ENCODE data around the gene PIGW. TPM values are rescaled to one million over a fixed set of nuclear protein-coding genes. Genes with fewer than 3 reads are reported as not detected.

The PIGW gene
- total RNA-seq, 2 experiments from 2014 or later, result 3.3 to 3.4 TPM

- intact Hi-C loops (cut with DNase I, micrococcal nuclease), result loop anchor here in 1 of 2 experiments (10.0 kb wide), 1 partner anchor 650 kb away; no protein-coding TSS in a partner anchor
- no peak overlapping the region for H3K4me3 ChIP-seq (ENCODE audit: low read length)
- peaks cover 8% of the 10 kb centered on the region for H3K4me1 ChIP-seq (ENCODE audit: insufficient read depth, low read length)
- Mint-ChIP-seq H3K36me3 (ENCODE audit: low read depth) (peaks cover 82% of the 10 kb centered on the region), H3K4me3 (no peak overlapping the region), H3K27ac (no peak overlapping the region), H3K27me3 (no peaks in the 10 kb centered on the region), H3K4me1 (ENCODE audit: low read depth) (peaks cover 23% of the 10 kb centered on the region), H3K9me3 (no peaks in the 10 kb centered on the region)
- peaks cover 79% of the 10 kb centered on the region for H3K36me3 ChIP-seq (ENCODE audit: insufficient read depth, low read length)
- DNase-seq (no peak), ATAC-seq (ENCODE audit: poor library complexity) (no peak)
- H3K27ac ChIP-seq (ENCODE audit: low read depth in 1 of 2, low read length in 2 of 2), result no peak overlapping the region
- POLR2A ChIA-PET, result interaction anchor here (1.2 kb wide), 1 partner anchor 8 kb away, joined by 4 read pairs; the partner anchor contains the start of gene ZNHIT3
- no peaks in the 10 kb centered on the region for H3K27me3 ChIP-seq (ENCODE audit: control insufficient read depth in 1 of 2, insufficient read depth in 2 of 2, low read length in 2 of 2)
- no peaks in the 10 kb centered on the region for H3K9me3 ChIP-seq (ENCODE audit: control insufficient read depth in 1 of 2, insufficient read depth in 1 of 2, low read length in 2 of 2)
- TF ChIP-seq CTCF (IDR thresholded peaks at IDR 0.05), result no peak
- CTCF ChIA-PET, result interaction anchor here (0.7 to 1.0 kb wide), 3 partner anchors 12 to 40 kb away, joined by 3 to 4 read pairs (median 3); partner anchors contain the start of genes MYO19 and PIGW
Observed at GRCh38 chr17:36494674-36495073, 40.1 kb upstream of the PIGW start.

- H3K4me1 Mint-ChIP-seq (ENCODE audit: low read depth), result peaks cover 19% of the 10 kb centered on the region
- no peak overlapping the region for H3K27ac Mint-ChIP-seq
- intact Hi-C loops (cut with DNase I, micrococcal nuclease), result loop anchor here in 1 of 2 experiments (10.0 kb wide), 1 partner anchor 650 kb away; no protein-coding TSS in a partner anchor
- Histone ChIP-seq H3K9me3 (ENCODE audit: control insufficient read depth in 1 of 2, insufficient read depth in 1 of 2, low read length in 2 of 2) (no peaks in the 10 kb centered on the region), H3K4me3 (ENCODE audit: low read length) (no peak overlapping the region), H3K36me3 (ENCODE audit: insufficient read depth, low read length) (peaks cover 82% of the 10 kb centered on the region), H3K27me3 (ENCODE audit: control insufficient read depth in 1 of 2, insufficient read depth in 2 of 2, low read length in 2 of 2) (no peaks in the 10 kb centered on the region), H3K27ac (ENCODE audit: low read depth in 1 of 2, low read length in 2 of 2) (no peak overlapping the region), H3K4me1 (ENCODE audit: insufficient read depth, low read length) (peaks cover 8% of the 10 kb centered on the region)
- DNase-seq, result no peak
- ChIA-PET CTCF (interaction anchor here (0.7 to 1.0 kb wide), 3 partner anchors 12 to 40 kb away, joined by 3 to 4 read pairs (median 3); partner anchors contain the start of genes MYO19 and PIGW), POLR2A (interaction anchor here (1.2 kb wide), 1 partner anchor 9 kb away, joined by 4 read pairs; the partner anchor contains the start of gene ZNHIT3)
- no peaks in the 10 kb centered on the region for H3K9me3 Mint-ChIP-seq
- no peak for TF ChIP-seq CTCF (IDR thresholded peaks at IDR 0.05)
- no peak for ATAC-seq (ENCODE audit: poor library complexity)
- H3K27me3 Mint-ChIP-seq, result no peaks in the 10 kb centered on the region
- H3K36me3 Mint-ChIP-seq (ENCODE audit: low read depth), result peaks cover 78% of the 10 kb centered on the region
- no peak overlapping the region for H3K4me3 Mint-ChIP-seq
Observed at GRCh38 chr17:36495076-36495578, 39.7 kb upstream of the PIGW start.

- Histone ChIP-seq H3K36me3 (ENCODE audit: insufficient read depth, low read length) (peaks cover 80% of the 10 kb centered on the region), H3K9me3 (ENCODE audit: control insufficient read depth in 1 of 2, insufficient read depth in 1 of 2, low read length in 2 of 2) (no peaks in the 10 kb centered on the region), H3K4me1 (ENCODE audit: insufficient read depth, low read length) (peaks cover 2% of the 10 kb centered on the region), H3K27ac (ENCODE audit: low read depth in 1 of 2, low read length in 2 of 2) (no peak overlapping the region), H3K4me3 (ENCODE audit: low read length) (no peak overlapping the region), H3K27me3 (ENCODE audit: control insufficient read depth in 1 of 2, insufficient read depth in 2 of 2, low read length in 2 of 2) (no peaks in the 10 kb centered on the region)
- Mint-ChIP-seq H3K27ac (no peak overlapping the region), H3K4me3 (no peak overlapping the region), H3K36me3 (ENCODE audit: low read depth) (peaks cover 72% of the 10 kb centered on the region), H3K27me3 (no peaks in the 10 kb centered on the region), H3K9me3 (no peaks in the 10 kb centered on the region), H3K4me1 (ENCODE audit: low read depth) (peaks cover 13% of the 10 kb centered on the region)
- TF ChIP-seq CTCF (IDR thresholded peaks at IDR 0.05), result no peak
- ATAC-seq (ENCODE audit: poor library complexity) (no peak), DNase-seq (no peak)
- ChIA-PET CTCF (no interaction called here), POLR2A (interaction anchor here (0.6 kb wide), 1 partner anchor 744 kb away, joined by 4 read pairs; no protein-coding TSS in a partner anchor)
- intact Hi-C loops (cut with DNase I, micrococcal nuclease), result loop anchor here in 1 of 2 experiments (10.0 kb wide), 1 partner anchor 651 kb away; no protein-coding TSS in a partner anchor
Observed at GRCh38 chr17:36496018-36496789, 38.6 kb upstream of the PIGW start.

Measured in CD4-positive, alpha-beta T cell (primary cell).